HEK293 (cell line): ENCODE data around the gene PIBF1.

ENCODE experiments used
- EGR2 ChIP-seq: fragments of 450-650 bp; formaldehyde crosslinking; IDR thresholded peaks from 2 replicates; pipeline ENCODE4 v1.5.1; 2016; ENCODE audit warnings: low read depth, missing biosample characterization, missing genetic modification characterization
- OVOL3 ChIP-seq: fragments of 450-650 bp; formaldehyde crosslinking; IDR thresholded peaks from 2 replicates; pipeline ENCODE4 v1.5.1; 2016; ENCODE audit warnings: missing biosample characterization, missing genetic modification characterization
- PRDM2 ChIP-seq: fragments of 450-650 bp; formaldehyde crosslinking; IDR thresholded peaks from 2 replicates; pipeline ENCODE4 v1.5.1; 2016; ENCODE audit warnings: missing biosample characterization, missing genetic modification characterization, borderline replicate concordance
- SCRT1 ChIP-seq: fragments of 450-650 bp; formaldehyde crosslinking; IDR thresholded peaks from 2 replicates; pipeline ENCODE4 v1.5.1; 2016; ENCODE audit warnings: missing biosample characterization, missing genetic modification characterization, borderline replicate concordance
- SETDB1 ChIP-seq: IDR thresholded peaks from one replicate; pipeline ENCODE4 v1.6.1; 2017; ENCODE audit warnings: mild to moderate bottlenecking, low read length, moderate library complexity, mixed read lengths; ENCODE audit not compliant: insufficient read length
- ZBTB20 ChIP-seq: fragments of 450-650 bp; formaldehyde crosslinking; IDR thresholded peaks from 2 replicates; pipeline ENCODE4 v1.5.1; 2016; ENCODE audit warnings: missing biosample characterization, missing genetic modification characterization
- ZFP69B ChIP-seq: fragments of 450-650 bp; formaldehyde crosslinking; IDR thresholded peaks from 2 replicates; pipeline ENCODE4 v1.5.1; 2016; ENCODE audit warnings: missing biosample characterization, missing genetic modification characterization
- ZIC2 ChIP-seq: fragments of 450-650 bp; formaldehyde crosslinking; IDR thresholded peaks from 2 replicates; pipeline ENCODE4 v1.5.1; 2016; ENCODE audit warnings: missing biosample characterization, missing genetic modification characterization
- ZNF175 ChIP-seq: fragments of 450-650 bp; formaldehyde crosslinking; IDR thresholded peaks from 2 replicates; pipeline ENCODE4 v1.5.1; 2016; ENCODE audit warnings: missing biosample characterization, missing genetic modification characterization
- ZNF221 ChIP-seq: fragments of 450-650 bp; formaldehyde crosslinking; IDR thresholded peaks from 2 replicates; pipeline ENCODE4 v1.5.1; 2017; ENCODE audit warnings: missing biosample characterization, missing genetic modification characterization, borderline replicate concordance
- ZNF223 ChIP-seq: fragments of 450-650 bp; formaldehyde crosslinking; IDR thresholded peaks from 2 replicates; pipeline ENCODE4 v1.5.1; 2016; ENCODE audit warnings: missing biosample characterization, missing genetic modification characterization
- ZNF354C ChIP-seq: fragments of 450-650 bp; formaldehyde crosslinking; IDR thresholded peaks from 2 replicates; pipeline ENCODE4 v1.5.1; 2016; ENCODE audit warnings: missing biosample characterization, missing genetic modification characterization, low read depth, borderline replicate concordance
- ZNF366 ChIP-seq: fragments of 450-650 bp; formaldehyde crosslinking; conservative IDR thresholded peaks from 2 replicates; pipeline ENCODE4 v1.5.1; 2016; ENCODE audit warnings: missing biosample characterization, missing genetic modification characterization
- ZNF394 ChIP-seq: fragments of 450-650 bp; formaldehyde crosslinking; IDR thresholded peaks from 2 replicates; pipeline ENCODE4 v1.5.1; 2016; ENCODE audit warnings: missing biosample characterization, missing genetic modification characterization, mild to moderate bottlenecking, moderate library complexity, borderline replicate concordance
- ZNF433 ChIP-seq: fragments of 450-650 bp; formaldehyde crosslinking; IDR thresholded peaks from 2 replicates; pipeline ENCODE4 v1.5.1; 2016; ENCODE audit warnings: missing biosample characterization, missing genetic modification characterization, low read depth
- ZNF529 ChIP-seq: fragments of 450-650 bp; formaldehyde crosslinking; IDR thresholded peaks from 2 replicates; pipeline ENCODE4 v1.5.1; 2017; ENCODE audit warnings: missing genetic modification characterization, missing biosample characterization; ENCODE audit not compliant: insufficient replicate concordance
- ZNF571 ChIP-seq: fragments of 450-650 bp; formaldehyde crosslinking; IDR thresholded peaks from 2 replicates; pipeline ENCODE4 v1.5.0; 2017; ENCODE audit warnings: missing biosample characterization, missing genetic modification characterization
- ZNF600 ChIP-seq: fragments of 450-650 bp; formaldehyde crosslinking; IDR thresholded peaks from 2 replicates; pipeline ENCODE4 v1.5.1; 2016; ENCODE audit warnings: missing biosample characterization, missing genetic modification characterization
- ZNF629 ChIP-seq: fragments of 450-650 bp; formaldehyde crosslinking; IDR thresholded peaks from 2 replicates; pipeline ENCODE4 v1.5.1; 2017; ENCODE audit warnings: missing biosample characterization, missing genetic modification characterization
- ZNF785 ChIP-seq: fragments of 450-650 bp; formaldehyde crosslinking; IDR thresholded peaks from 2 replicates; pipeline ENCODE4 v1.5.1; 2016; ENCODE audit warnings: missing biosample characterization, missing genetic modification characterization
- TF ChIP-seq, protein P1 (sequence below): fragments of 450-650 bp; formaldehyde crosslinking; IDR thresholded peaks from 2 replicates; pipeline ENCODE4 v1.5.1; 2016; ENCODE audit warnings: missing biosample characterization, missing genetic modification characterization
- TF ChIP-seq, protein P2 (sequence below): fragments of 450-650 bp; formaldehyde crosslinking; IDR thresholded peaks from 2 replicates; pipeline ENCODE4 v1.5.1; 2017; ENCODE audit warnings: missing biosample characterization, missing genetic modification characterization
- TF ChIP-seq, protein P3 (sequence below): sonication (generic); formaldehyde crosslinking; IDR thresholded peaks from 2 replicates; pipeline ENCODE4 v1.8.1; 2022; ENCODE audit warnings: mild to moderate bottlenecking, moderate library complexity, missing genetic modification reagents
- TF ChIP-seq, protein P4 (sequence below): IDR thresholded peaks from 2 replicates; pipeline ENCODE4 v1.6.1; 2011; ENCODE audit warnings: mild to moderate bottlenecking, low read depth, low read length, borderline replicate concordance
- TF ChIP-seq, protein P5 (sequence below): fragments of 450-650 bp; formaldehyde crosslinking; IDR thresholded peaks from 2 replicates; pipeline ENCODE4 v1.5.1; 2016; ENCODE audit warnings: missing biosample characterization, missing genetic modification characterization, borderline replicate concordance

PIBF1 gene

GRCh38 chr13:73058736-73059459, 277.0 kb downstream of the PIBF1 start, which contains the start of gene KLF5 (continued):
- TF ChIP-seq PRDM2 = no peak
- TF ChIP-seq ZNF529 (tag by site-specific recombination) = no peak
- TF ChIP-seq SCRT1 (tag by site-specific recombination) = no peak
- TF ChIP-seq, protein P1, sequence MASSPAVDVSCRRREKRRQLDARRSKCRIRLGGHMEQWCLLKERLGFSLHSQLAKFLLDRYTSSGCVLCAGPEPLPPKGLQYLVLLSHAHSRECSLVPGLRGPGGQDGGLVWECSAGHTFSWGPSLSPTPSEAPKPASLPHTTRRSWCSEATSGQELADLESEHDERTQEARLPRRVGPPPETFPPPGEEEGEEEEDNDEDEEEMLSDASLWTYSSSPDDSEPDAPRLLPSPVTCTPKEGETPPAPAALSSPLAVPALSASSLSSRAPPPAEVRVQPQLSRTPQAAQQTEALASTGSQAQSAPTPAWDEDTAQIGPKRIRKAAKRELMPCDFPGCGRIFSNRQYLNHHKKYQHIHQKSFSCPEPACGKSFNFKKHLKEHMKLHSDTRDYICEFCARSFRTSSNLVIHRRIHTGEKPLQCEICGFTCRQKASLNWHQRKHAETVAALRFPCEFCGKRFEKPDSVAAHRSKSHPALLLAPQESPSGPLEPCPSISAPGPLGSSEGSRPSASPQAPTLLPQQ = 0 out of 2 replicates have a peak, but pooled peaks have one; percentile 42
- TF ChIP-seq, protein P2, sequence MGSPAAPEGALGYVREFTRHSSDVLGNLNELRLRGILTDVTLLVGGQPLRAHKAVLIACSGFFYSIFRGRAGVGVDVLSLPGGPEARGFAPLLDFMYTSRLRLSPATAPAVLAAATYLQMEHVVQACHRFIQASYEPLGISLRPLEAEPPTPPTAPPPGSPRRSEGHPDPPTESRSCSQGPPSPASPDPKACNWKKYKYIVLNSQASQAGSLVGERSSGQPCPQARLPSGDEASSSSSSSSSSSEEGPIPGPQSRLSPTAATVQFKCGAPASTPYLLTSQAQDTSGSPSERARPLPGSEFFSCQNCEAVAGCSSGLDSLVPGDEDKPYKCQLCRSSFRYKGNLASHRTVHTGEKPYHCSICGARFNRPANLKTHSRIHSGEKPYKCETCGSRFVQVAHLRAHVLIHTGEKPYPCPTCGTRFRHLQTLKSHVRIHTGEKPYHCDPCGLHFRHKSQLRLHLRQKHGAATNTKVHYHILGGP = no peak
- TF ChIP-seq ZNF571 (tag by site-specific recombination) = no peak
- TF ChIP-seq, protein P3, sequence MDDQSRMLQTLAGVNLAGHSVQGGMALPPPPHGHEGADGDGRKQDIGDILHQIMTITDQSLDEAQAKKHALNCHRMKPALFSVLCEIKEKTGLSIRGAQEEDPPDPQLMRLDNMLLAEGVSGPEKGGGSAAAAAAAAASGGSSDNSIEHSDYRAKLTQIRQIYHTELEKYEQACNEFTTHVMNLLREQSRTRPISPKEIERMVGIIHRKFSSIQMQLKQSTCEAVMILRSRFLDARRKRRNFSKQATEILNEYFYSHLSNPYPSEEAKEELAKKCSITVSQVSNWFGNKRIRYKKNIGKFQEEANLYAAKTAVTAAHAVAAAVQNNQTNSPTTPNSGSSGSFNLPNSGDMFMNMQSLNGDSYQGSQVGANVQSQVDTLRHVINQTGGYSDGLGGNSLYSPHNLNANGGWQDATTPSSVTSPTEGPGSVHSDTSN (CRISPR knock-in tag) = peak; percentile 87
- no peak for TF ChIP-seq ZBTB20 (tag by site-specific recombination)
- TF ChIP-seq ZNF785 (tag by site-specific recombination) = no peak
- peak; percentile 58 for TF ChIP-seq EGR2 (tag by site-specific recombination)
- no peak for TF ChIP-seq ZIC2
- no peak for TF ChIP-seq ZNF629 (tag by site-specific recombination)
- no peak for TF ChIP-seq ZNF175 (tag by site-specific recombination)
- TF ChIP-seq ZNF600 (tag by site-specific recombination) = no peak
- TF ChIP-seq ZNF433 = no peak
- TF ChIP-seq ZFP69B = no peak
- TF ChIP-seq, protein P4, sequence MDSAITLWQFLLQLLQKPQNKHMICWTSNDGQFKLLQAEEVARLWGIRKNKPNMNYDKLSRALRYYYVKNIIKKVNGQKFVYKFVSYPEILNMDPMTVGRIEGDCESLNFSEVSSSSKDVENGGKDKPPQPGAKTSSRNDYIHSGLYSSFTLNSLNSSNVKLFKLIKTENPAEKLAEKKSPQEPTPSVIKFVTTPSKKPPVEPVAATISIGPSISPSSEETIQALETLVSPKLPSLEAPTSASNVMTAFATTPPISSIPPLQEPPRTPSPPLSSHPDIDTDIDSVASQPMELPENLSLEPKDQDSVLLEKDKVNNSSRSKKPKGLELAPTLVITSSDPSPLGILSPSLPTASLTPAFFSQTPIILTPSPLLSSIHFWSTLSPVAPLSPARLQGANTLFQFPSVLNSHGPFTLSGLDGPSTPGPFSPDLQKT = no peak
- TF ChIP-seq, protein P5, sequence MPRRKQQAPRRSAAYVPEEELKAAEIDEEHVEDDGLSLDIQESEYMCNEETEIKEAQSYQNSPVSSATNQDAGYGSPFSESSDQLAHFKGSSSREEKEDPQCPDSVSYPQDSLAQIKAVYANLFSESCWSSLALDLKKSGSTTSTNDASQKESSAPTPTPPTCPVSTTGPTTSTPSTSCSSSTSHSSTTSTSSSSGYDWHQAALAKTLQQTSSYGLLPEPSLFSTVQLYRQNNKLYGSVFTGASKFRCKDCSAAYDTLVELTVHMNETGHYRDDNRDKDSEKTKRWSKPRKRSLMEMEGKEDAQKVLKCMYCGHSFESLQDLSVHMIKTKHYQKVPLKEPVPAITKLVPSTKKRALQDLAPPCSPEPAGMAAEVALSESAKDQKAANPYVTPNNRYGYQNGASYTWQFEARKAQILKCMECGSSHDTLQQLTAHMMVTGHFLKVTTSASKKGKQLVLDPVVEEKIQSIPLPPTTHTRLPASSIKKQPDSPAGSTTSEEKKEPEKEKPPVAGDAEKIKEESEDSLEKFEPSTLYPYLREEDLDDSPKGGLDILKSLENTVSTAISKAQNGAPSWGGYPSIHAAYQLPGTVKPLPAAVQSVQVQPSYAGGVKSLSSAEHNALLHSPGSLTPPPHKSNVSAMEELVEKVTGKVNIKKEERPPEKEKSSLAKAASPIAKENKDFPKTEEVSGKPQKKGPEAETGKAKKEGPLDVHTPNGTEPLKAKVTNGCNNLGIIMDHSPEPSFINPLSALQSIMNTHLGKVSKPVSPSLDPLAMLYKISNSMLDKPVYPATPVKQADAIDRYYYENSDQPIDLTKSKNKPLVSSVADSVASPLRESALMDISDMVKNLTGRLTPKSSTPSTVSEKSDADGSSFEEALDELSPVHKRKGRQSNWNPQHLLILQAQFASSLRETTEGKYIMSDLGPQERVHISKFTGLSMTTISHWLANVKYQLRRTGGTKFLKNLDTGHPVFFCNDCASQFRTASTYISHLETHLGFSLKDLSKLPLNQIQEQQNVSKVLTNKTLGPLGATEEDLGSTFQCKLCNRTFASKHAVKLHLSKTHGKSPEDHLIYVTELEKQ (tag by site-specific recombination) = no peak
- no peak for TF ChIP-seq ZNF221 (tag by site-specific recombination)
- TF ChIP-seq ZNF223 (tag by site-specific recombination) = no peak
- TF ChIP-seq OVOL3 (tag by site-specific recombination) = no peak
- no peak for TF ChIP-seq ZNF366
- no peak for TF ChIP-seq ZNF394 (tag by site-specific recombination)
- TF ChIP-seq SETDB1 = no peak
- TF ChIP-seq ZNF354C (tag by site-specific recombination) = no peak
